ENCODE results near the gene BCAS3. TPM values are rescaled to one million over a fixed set of nuclear protein-coding genes. Genes with fewer than 3 reads are reported as not detected.
"Not testable (repeated sequence)": the region's sequence is repeated elsewhere in the genome, so short reads cannot be mapped to it uniquely, and the experiment has no call there.

BCAS3 gene
- total RNA-seq, 1 experiment from 2014 or later = 12.2 TPM

- no peak overlapping the region for H3K4me3 ChIP-seq
- no peaks in the 10 kb centered on the region for H3K36me3 ChIP-seq
These were observed 231.8 kb downstream of the BCAS3 start for GRCh38 chr17:60909405-60909804.

GRCh38 chr17:60910415-60910814, 232.8 kb downstream of the BCAS3 start:
- Histone ChIP-seq H3K9me3 (peaks cover 6% of the 10 kb centered on the region; the same call in 1 of the 2 replicates), H3K36me3 (no peaks in the 10 kb centered on the region), H3K4me3 (no peak overlapping the region), H3K27me3 (no peaks in the 10 kb centered on the region)
- no peak for DNase-seq

More at GRCh38 chr17:60909405-60909804, 231.8 kb downstream of the BCAS3 start:
- DNase-seq = no peak
- no peaks in the 10 kb centered on the region for H3K27me3 ChIP-seq
- no peaks in the 10 kb centered on the region for H3K9me3 ChIP-seq

- Histone ChIP-seq H3K27me3 (no peaks in the 10 kb centered on the region), H3K4me3 (no peak overlapping the region), H3K36me3 (no peaks in the 10 kb centered on the region), H3K9me3 (peaks cover 19% of the 10 kb centered on the region)
- no peak for DNase-seq
These were observed 236.4 kb downstream of the BCAS3 start for GRCh38 chr17:60914078-60914477.

- DNase-seq = no peak
These were observed 238.4 kb downstream of the BCAS3 start for GRCh38 chr17:60916043-60916442.

GRCh38 chr17:60920107-60920506, 242.5 kb downstream of the BCAS3 start:
- Histone ChIP-seq H3K9me3 (peaks cover 16% of the 10 kb centered on the region), H3K4me3 (no peak overlapping the region), H3K27me3 (no peaks in the 10 kb centered on the region), H3K36me3 (no peaks in the 10 kb centered on the region)
- DNase-seq = no peak

More at GRCh38 chr17:60916043-60916442, 238.4 kb downstream of the BCAS3 start:
- Histone ChIP-seq H3K27me3 (no peaks in the 10 kb centered on the region), H3K4me3 (no peak overlapping the region), H3K36me3 (no peaks in the 10 kb centered on the region), H3K9me3 (peaks cover 19% of the 10 kb centered on the region)

- Histone ChIP-seq H3K9me3 (no peaks in the 10 kb centered on the region), H3K4me3 (no peak overlapping the region), H3K27me3 (no peaks in the 10 kb centered on the region), H3K36me3 (no peaks in the 10 kb centered on the region)
- no peak for DNase-seq
These were observed 245.3 kb downstream of the BCAS3 start for GRCh38 chr17:60923000-60923399.

- Histone ChIP-seq H3K4me3 (no peak overlapping the region), H3K27me3 (no peaks in the 10 kb centered on the region), H3K9me3 (no peaks in the 10 kb centered on the region), H3K36me3 (no peaks in the 10 kb centered on the region)
- DNase-seq = no peak
These were observed 249.0 kb downstream of the BCAS3 start for GRCh38 chr17:60926466-60927183.

GRCh38 chr17:60933739-60934138, 256.1 kb downstream of the BCAS3 start:
- no peak overlapping the region for H3K4me3 ChIP-seq
- H3K36me3 ChIP-seq = no peaks in the 10 kb centered on the region
- no peak for DNase-seq
- H3K9me3 ChIP-seq = no peaks in the 10 kb centered on the region; the same call in 1 of the 2 replicates
- H3K27me3 ChIP-seq = no peaks in the 10 kb centered on the region

GRCh38 chr17:60934723-60935122, 257.1 kb downstream of the BCAS3 start:
- Histone ChIP-seq H3K36me3 (no peaks in the 10 kb centered on the region), H3K27me3 (no peaks in the 10 kb centered on the region), H3K9me3 (no peaks in the 10 kb centered on the region; the same call in 1 of the 2 replicates), H3K4me3 (no peak overlapping the region)
- DNase-seq = no peak

GRCh38 chr17:60935991-60936390, 258.3 kb downstream of the BCAS3 start:
- not testable (repeated sequence) for H3K9me3 ChIP-seq, H3K36me3 ChIP-seq, DNase-seq, H3K4me3 ChIP-seq, H3K27me3 ChIP-seq

- DNase-seq = no peak
These were observed 261.7 kb downstream of the BCAS3 start for GRCh38 chr17:60939318-60939717.

GRCh38 chr17:60941028-60941427, 263.4 kb downstream of the BCAS3 start:
- no peaks in the 10 kb centered on the region for H3K27me3 ChIP-seq
- no peaks in the 10 kb centered on the region for H3K9me3 ChIP-seq
- DNase-seq = peak; percentile 89
- H3K4me3 ChIP-seq = no peak overlapping the region
- no peaks in the 10 kb centered on the region for H3K36me3 ChIP-seq

More at GRCh38 chr17:60939318-60939717, 261.7 kb downstream of the BCAS3 start:
- no peaks in the 10 kb centered on the region for H3K27me3 ChIP-seq
- no peaks in the 10 kb centered on the region for H3K36me3 ChIP-seq
- no peaks in the 10 kb centered on the region for H3K9me3 ChIP-seq
- no peak overlapping the region for H3K4me3 ChIP-seq

- no peak for DNase-seq
- Histone ChIP-seq H3K36me3 (no peaks in the 10 kb centered on the region), H3K9me3 (no peaks in the 10 kb centered on the region), H3K27me3 (no peaks in the 10 kb centered on the region), H3K4me3 (no peak overlapping the region)
These were observed 263.9 kb downstream of the BCAS3 start for GRCh38 chr17:60941571-60941970.

- no peaks in the 10 kb centered on the region for H3K9me3 ChIP-seq
- no peak overlapping the region for H3K4me3 ChIP-seq
- no peaks in the 10 kb centered on the region for H3K36me3 ChIP-seq
- no peaks in the 10 kb centered on the region for H3K27me3 ChIP-seq
- DNase-seq = no peak
These were observed 267.1 kb downstream of the BCAS3 start for GRCh38 chr17:60944751-60945150.

- no peaks in the 10 kb centered on the region for H3K9me3 ChIP-seq
- no peaks in the 10 kb centered on the region for H3K36me3 ChIP-seq
- DNase-seq = peak; percentile 53
- no peak overlapping the region for H3K4me3 ChIP-seq
- no peaks in the 10 kb centered on the region for H3K27me3 ChIP-seq
These were observed 269.4 kb downstream of the BCAS3 start for GRCh38 chr17:60947100-60947499.

- no peaks in the 10 kb centered on the region for H3K27me3 ChIP-seq
- no peaks in the 10 kb centered on the region for H3K36me3 ChIP-seq
- no peak for DNase-seq
- H3K4me3 ChIP-seq = no peak overlapping the region
- H3K9me3 ChIP-seq = no peaks in the 10 kb centered on the region
These were observed 269.9 kb downstream of the BCAS3 start for GRCh38 chr17:60947543-60947942.

- no peak for DNase-seq
- no peaks in the 10 kb centered on the region for H3K36me3 ChIP-seq
- no peak overlapping the region for H3K4me3 ChIP-seq
- no peaks in the 10 kb centered on the region for H3K27me3 ChIP-seq
- H3K9me3 ChIP-seq = no peaks in the 10 kb centered on the region
These were observed 275.1 kb downstream of the BCAS3 start for GRCh38 chr17:60952747-60953146.

- Histone ChIP-seq H3K36me3 (no peaks in the 10 kb centered on the region), H3K27me3 (no peaks in the 10 kb centered on the region)
- DNase-seq = no peak
These were observed 281.4 kb downstream of the BCAS3 start for GRCh38 chr17:60959011-60959410.

More at GRCh38 chr17:60959011-60959410, 281.4 kb downstream of the BCAS3 start:
- Histone ChIP-seq H3K9me3 (0 out of 2 replicates have a peak, but pooled peaks cover 3% of the 10 kb centered on the region), H3K4me3 (no peak overlapping the region)

Measured in MG63 (cell line).